ENCODE results near the gene CYP2W1. TPM values are rescaled to one million over a fixed set of nuclear protein-coding genes. Genes with fewer than 3 reads are reported as not detected.

The CYP2W1 gene
- total and polyA plus RNA-seq, 2 donors (not counting 3 experiments of a cell fraction or from before 2014, with no cell fraction given), result not detected

GRCh38 chr7:997404-998395 is 14.7 kb downstream of the CYP2W1 start:
- dilution Hi-C loops (cut with MboI; ENCODE audit: extremely low pct_ligation_motif_present, low sequenced_read_pairs) (no loop called here), intact Hi-C loops (cut with micrococcal nuclease) (no loop called here)
- H3K4me1 ChIP-seq (ENCODE audit: control insufficient read depth, extremely low read depth, insufficient read depth, low read length), result no peaks in the 10 kb centered on the region
- H3K9me1 ChIP-seq (replicated peaks; ENCODE audit: control insufficient read depth, extremely low read depth, insufficient read depth, low read length), result no peaks in the 10 kb centered on the region
- no peaks in the 10 kb centered on the region for H4K20me1 ChIP-seq (replicated peaks; ENCODE audit: control insufficient read depth, extremely low read depth, insufficient read depth, low read length)
- H3K27ac ChIP-seq (ENCODE audit: insufficient read depth, low read depth, low read length), result no peak overlapping the region
- H3K9me3 ChIP-seq (replicated peaks; ENCODE audit: control insufficient read depth, insufficient read depth, low read length), result no peaks in the 10 kb centered on the region
- H3K36me3 ChIP-seq (ENCODE audit: control insufficient read depth in 2 of 2, extremely low read depth in 1 of 2, insufficient read depth in 2 of 2, low read length in 2 of 2), result peaks cover 0 to 4% of the 10 kb centered on the region in 2 experiments
- POLR2A ChIA-PET, result no interaction called here
- H3K9ac ChIP-seq (replicated peaks; ENCODE audit: extremely low read depth, insufficient read depth, low read length), result no peak overlapping the region
- FAIRE-seq (no peak), DNase-seq (ENCODE audit: low read depth, low spot score) (no peak)
- H3K79me2 ChIP-seq (ENCODE audit: control insufficient read depth, insufficient read depth, low read length), result no peaks in the 10 kb centered on the region
- H3K27me3 ChIP-seq (ENCODE audit: control insufficient read depth in 2 of 2, insufficient read depth in 2 of 2, low read length in 2 of 2), result no peaks in the 10 kb centered on the region
- H2AFZ ChIP-seq (ENCODE audit: low read depth, low read length), result no peak overlapping the region
- TF ChIP-seq GATA2 (IDR thresholded peaks at IDR 0.05; ENCODE audit: insufficient read depth, insufficient read length, low read depth, low read length), result no peak
- TF ChIP-seq CTCF (IDR thresholded peaks at IDR 0.05; ENCODE audit: extremely low read depth in 1 of 2, insufficient read depth in 1 of 2, low read depth in 1 of 2, low read length in 2 of 2), result peak in 1 of 2 donors; percentile 9
- TF ChIP-seq FOS (IDR thresholded peaks at IDR 0.05; ENCODE audit: borderline replicate concordance, insufficient read depth, low read length), result no peak
- no peak for TF ChIP-seq MYC (IDR thresholded peaks at IDR 0.05; ENCODE audit: low read depth, low read length)
- no peak for TF ChIP-seq JUN (IDR thresholded peaks at IDR 0.05; ENCODE audit: borderline replicate concordance, insufficient read depth, insufficient read length, low read depth)
- no peak for TF ChIP-seq MAX (IDR thresholded peaks at IDR 0.05; ENCODE audit: insufficient read depth, insufficient read length)
- CTCF ChIA-PET, result interaction anchor here (1.4 to 10.0 kb wide), 2 partner anchors 69 to 178 kb away, joined by 4 to 459 read pairs; no protein-coding TSS in a partner anchor
- BruUV-seq (replicated peaks), result no TSS peak
- no peak overlapping the region for H3K4me3 ChIP-seq (replicated peaks in 1 of 3; ENCODE audit: insufficient read depth in 1 of 3, low read depth in 1 of 3, low read length in 3 of 3)
- no peak overlapping the region for H3K4me2 ChIP-seq (ENCODE audit: insufficient read depth, low read length)

Data from endothelial cell of umbilical vein (primary cell).